Mononuclear cell (primary cell): Measurements from ENCODE around the gene TBC1D25. TPM values are rescaled to one million over a fixed set of nuclear protein-coding genes. Genes with fewer than 3 reads are reported as not detected.
"Not testable (repeated sequence)": the region's sequence is repeated elsewhere in the genome, so short reads cannot be mapped to it uniquely, and the experiment has no call there.

Experiments
- H3K27me3 ChIP-seq: 2 replicates; pipeline ENCODE4 v1.6.0; 2011; ENCODE audit warnings: low read length, control low read depth; ENCODE audit not compliant: insufficient read depth
- H3K4me1 ChIP-seq: 2 replicates; pipeline ENCODE4 v1.5.1; 2011; ENCODE audit warnings: mild to moderate bottlenecking, low read length, control low read depth; ENCODE audit not compliant: insufficient read depth
- H3K4me3 ChIP-seq: 2 replicates; pipeline ENCODE4 v1.5.1; 2011; ENCODE audit warnings: mild to moderate bottlenecking, low read length, moderate library complexity
- H3K9me3 ChIP-seq: 2 replicates; pipeline ENCODE4 v1.5.1; 2011; ENCODE audit warnings: low read depth, mild to moderate bottlenecking, control low read depth, low read length
- total RNA-seq: library from RNA; depleted of rRNA; stranded (reverse); fragments of >200 nt; gene quantifications from one replicate; pipeline ENCODE4 v1.2.3, GENCODE V29; 2012

Gene TBC1D25
- total RNA-seq, 1 donor, result 10.7 TPM

DNA sequence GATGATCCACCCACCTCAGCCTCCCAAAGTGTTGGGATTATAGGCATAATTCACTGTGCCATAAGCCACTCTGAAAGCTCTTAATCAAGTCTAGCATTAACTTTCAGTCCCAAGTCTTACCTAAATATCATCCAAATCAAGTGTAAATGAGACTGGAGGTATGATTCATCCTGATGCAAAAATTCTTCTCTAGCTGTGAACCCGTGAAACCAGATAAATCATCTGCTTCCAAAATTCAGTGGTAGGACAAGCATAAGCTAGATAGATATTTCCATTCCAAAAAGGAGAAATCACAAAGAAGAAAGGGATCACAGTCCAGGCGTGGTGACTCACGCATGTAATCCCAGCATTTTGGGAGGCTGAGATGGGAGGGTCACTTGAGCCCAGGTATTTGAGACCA is 8.8 kb upstream of the TBC1D25 start:
- no peaks in the 10 kb centered on the region for H3K9me3 ChIP-seq
- H3K4me1 ChIP-seq, result no peaks in the 10 kb centered on the region
- H3K4me3 ChIP-seq, result no peak overlapping the region
- no peaks in the 10 kb centered on the region for H3K27me3 ChIP-seq

GRCh38 chrX:48531358-48531959 is 8.1 kb upstream of the TBC1D25 start:
- Histone ChIP-seq H3K4me3 (no peak overlapping the region), H3K27me3 (no peaks in the 10 kb centered on the region), H3K9me3 (no peaks in the 10 kb centered on the region), H3K4me1 (no peaks in the 10 kb centered on the region)

- H3K27me3 ChIP-seq, result no peaks in the 10 kb centered on the region
- no peaks in the 10 kb centered on the region for H3K9me3 ChIP-seq
- H3K4me1 ChIP-seq, result no peaks in the 10 kb centered on the region
- no peak overlapping the region for H3K4me3 ChIP-seq
Measured at GRCh38 chrX:48532161-48532560, 7.4 kb upstream of the TBC1D25 start.

GRCh38 chrX:48533165-48533564 is 6.3 kb upstream of the TBC1D25 start:
- H3K27me3 ChIP-seq, result no peaks in the 10 kb centered on the region
- no peaks in the 10 kb centered on the region for H3K9me3 ChIP-seq
- no peaks in the 10 kb centered on the region for H3K4me1 ChIP-seq
- no peak overlapping the region for H3K4me3 ChIP-seq

- no peaks in the 10 kb centered on the region for H3K9me3 ChIP-seq
- no peak overlapping the region for H3K4me3 ChIP-seq
Measured at GRCh38 chrX:48538641-48539344, 721 bp upstream of the TBC1D25 start.

GRCh38 chrX:48540028-48540375 is 488 bp downstream of the TBC1D25 start:
- Histone ChIP-seq H3K4me1 (peaks cover 18% of the 10 kb centered on the region), H3K9me3 (no peaks in the 10 kb centered on the region), H3K27me3 (no peaks in the 10 kb centered on the region), H3K4me3 (peak overlapping the region; percentile 55)

More at GRCh38 chrX:48538641-48539344, 721 bp upstream of the TBC1D25 start:
- H3K27me3 ChIP-seq, result no peaks in the 10 kb centered on the region
- peaks cover 18% of the 10 kb centered on the region for H3K4me1 ChIP-seq

GRCh38 chrX:48540480-48540879 is 966 bp downstream of the TBC1D25 start:
- Histone ChIP-seq H3K4me3 (peak overlapping the region; percentile 55), H3K27me3 (no peaks in the 10 kb centered on the region), H3K9me3 (no peaks in the 10 kb centered on the region), H3K4me1 (peaks cover 18% of the 10 kb centered on the region)

DNA sequence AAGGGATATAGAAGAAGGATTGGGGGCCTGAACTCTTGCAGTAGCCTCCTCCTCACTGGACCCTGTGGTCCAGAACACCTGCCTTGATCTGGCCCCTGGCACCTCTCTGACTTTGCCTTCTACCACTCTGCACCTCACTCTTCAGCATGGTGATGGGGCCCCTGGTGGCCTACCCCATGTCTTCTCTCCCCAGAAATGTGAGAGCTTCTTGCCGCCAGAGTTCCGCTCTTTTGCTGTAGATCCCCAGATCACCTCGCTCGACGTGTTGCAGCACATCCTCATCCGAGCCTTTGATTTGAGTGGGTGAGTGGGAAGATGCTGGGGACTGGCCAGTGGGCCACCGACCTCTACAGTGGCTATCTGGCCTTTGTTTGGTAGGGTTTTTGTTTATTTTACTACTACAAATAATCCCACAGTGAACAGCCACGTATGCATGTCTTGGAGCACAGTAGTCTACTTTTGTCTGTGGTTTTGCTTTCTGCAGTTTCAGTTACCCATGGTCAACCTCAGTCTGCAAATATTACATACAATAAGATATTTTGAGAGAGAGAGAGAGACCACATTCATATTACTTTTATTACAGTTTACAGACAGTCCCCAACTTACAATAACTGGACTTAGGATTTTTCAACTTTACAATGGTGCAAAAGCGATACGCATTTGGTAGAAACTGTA is 1.8 kb downstream of the TBC1D25 start:
- Histone ChIP-seq H3K4me3 (no peak overlapping the region), H3K4me1 (peaks cover 18% of the 10 kb centered on the region), H3K27me3 (no peaks in the 10 kb centered on the region), H3K9me3 (no peaks in the 10 kb centered on the region)

- Histone ChIP-seq H3K4me1 (peaks cover 3% of the 10 kb centered on the region), H3K27me3 (no peaks in the 10 kb centered on the region), H3K9me3 (no peaks in the 10 kb centered on the region), H3K4me3 (no peak overlapping the region)
Measured at GRCh38 chrX:48548871-48549270, 9.4 kb downstream of the TBC1D25 start.

DNA sequence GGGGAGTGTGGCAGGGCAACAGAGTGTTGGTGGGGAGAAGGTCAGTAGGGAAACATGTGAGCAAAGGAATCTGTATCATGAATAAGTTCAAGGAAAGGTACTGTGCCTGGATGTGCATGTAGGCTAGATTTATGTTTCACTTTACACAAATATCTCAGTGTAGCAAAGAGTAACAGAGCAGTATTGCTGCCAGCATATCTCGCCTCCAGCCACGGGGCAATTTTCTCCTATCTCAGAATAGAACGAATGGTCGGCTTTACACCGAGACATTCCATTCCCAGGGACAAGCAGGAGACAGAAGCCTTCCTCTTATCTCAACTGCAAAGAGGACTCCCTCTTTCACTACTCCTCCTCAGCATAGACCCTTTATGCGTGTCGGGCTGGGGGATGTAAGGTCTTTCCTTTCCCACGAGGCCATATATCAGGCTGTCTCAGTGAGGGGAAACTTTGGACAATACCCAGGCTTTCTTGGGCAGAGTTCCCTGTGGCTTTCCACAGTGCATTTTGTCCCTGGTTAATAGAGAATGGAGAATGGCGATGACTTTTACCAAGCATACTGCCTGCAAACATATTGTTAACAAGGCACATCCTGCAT is 16.3 kb downstream of the TBC1D25 start:
- not testable (repeated sequence) for H3K4me1 ChIP-seq, H3K9me3 ChIP-seq, H3K27me3 ChIP-seq, H3K4me3 ChIP-seq

DNA sequence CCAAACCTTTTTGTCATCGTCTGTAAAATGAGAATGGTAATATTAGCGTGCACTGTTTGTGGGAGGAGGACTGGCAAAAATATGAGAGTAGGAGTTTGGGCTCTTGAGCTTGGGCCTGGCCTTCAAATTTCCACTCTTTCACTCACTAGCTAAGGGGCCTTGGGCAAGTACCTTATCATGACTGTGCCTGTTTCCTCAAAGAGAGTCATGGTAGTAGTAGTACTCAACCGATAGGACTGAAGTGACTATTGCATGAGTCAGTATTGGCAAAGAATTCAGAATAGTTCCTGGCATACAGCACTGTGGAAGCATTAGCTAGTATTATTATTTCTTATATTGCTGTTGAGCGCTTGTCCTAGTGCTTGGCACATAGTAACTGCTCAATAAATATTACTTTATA is 18.8 kb downstream of the TBC1D25 start:
- Histone ChIP-seq H3K4me3 (no peak overlapping the region), H3K4me1 (no peaks in the 10 kb centered on the region), H3K27me3 (no peaks in the 10 kb centered on the region), H3K9me3 (no peaks in the 10 kb centered on the region)

- Histone ChIP-seq H3K4me3 (no peak overlapping the region), H3K9me3 (no peaks in the 10 kb centered on the region), H3K4me1 (no peaks in the 10 kb centered on the region), H3K27me3 (no peaks in the 10 kb centered on the region)
Measured at GRCh38 chrX:48559636-48560035, 20.1 kb downstream of the TBC1D25 start.

GRCh38 chrX:48560056-48560455 is 20.5 kb downstream of the TBC1D25 start:
- H3K4me1 ChIP-seq, result no peaks in the 10 kb centered on the region
- no peak overlapping the region for H3K4me3 ChIP-seq
- no peaks in the 10 kb centered on the region for H3K9me3 ChIP-seq
- no peaks in the 10 kb centered on the region for H3K27me3 ChIP-seq

- Histone ChIP-seq H3K4me1 (no peaks in the 10 kb centered on the region), H3K4me3 (no peak overlapping the region), H3K27me3 (no peaks in the 10 kb centered on the region), H3K9me3 (no peaks in the 10 kb centered on the region)
Measured at GRCh38 chrX:48560681-48561080, 21.2 kb downstream of the TBC1D25 start.

GRCh38 chrX:48569958-48570357 is 30.4 kb downstream of the TBC1D25 start:
- Histone ChIP-seq H3K4me3 (no peak overlapping the region), H3K27me3 (no peaks in the 10 kb centered on the region), H3K4me1 (peaks cover 2% of the 10 kb centered on the region), H3K9me3 (no peaks in the 10 kb centered on the region)
